Measurements from ENCODE around the gene PLXNA4.

- TF ChIP-seq POLR2A (IDR thresholded peaks at IDR 0.05; ENCODE audit: low read depth, low read length) (no peak), POLR2AphosphoS5 (IDR thresholded peaks at IDR 0.05; ENCODE audit: low read depth, low read length) (no peak)
Measured at GRCh38 chr7:132433301-132433700, 143.0 kb downstream of the PLXNA4 start.

Measured in GM12892 (cell line).